NB4 (cell line): ENCODE measurements around the gene CCDC87.

Experiments
- CTCF ChIP-seq: IDR thresholded peaks from one replicate; pipeline ENCODE4 v1.5.1; 2012; ENCODE audit warnings: low read depth, low read length
- MAX ChIP-seq: IDR thresholded peaks from 2 replicates; pipeline ENCODE4 v1.6.1; 2011; ENCODE audit warnings: low read depth, low read length
- POLR2A ChIP-seq: IDR thresholded peaks from 2 replicates; pipeline ENCODE4 v1.6.1; 2011; ENCODE audit warnings: mild to moderate bottlenecking; ENCODE audit not compliant: insufficient read length; ENCODE audit errors: extremely low read depth

GRCh38 chr11:66547662-66548009 is 45.2 kb downstream of the CCDC87 start:
- no peak for TF ChIP-seq CTCF
- TF ChIP-seq MAX, result no peak
- TF ChIP-seq POLR2A, result no peak
